Colonic mucosa (tissue), 4 donors: ENCODE measurements around the gene PHYH. TPM values are rescaled to one million over a fixed set of nuclear protein-coding genes. Genes with fewer than 3 reads are reported as not detected.

ENCODE experiments used
- DNase-seq: peaks from one replicate; pipeline ENCODE4 v3.0.0-alpha.2; 2020
- H3K27ac ChIP-seq: fragments of 200-600 bp; one replicate; pipeline ENCODE4 v1.8.0; 2021
- H3K27me3 ChIP-seq: fragments of 200-600 bp; one replicate; pipeline ENCODE4 v1.8.0; 2021
- H3K36me3 ChIP-seq: fragments of 200-600 bp; one replicate; pipeline ENCODE4 v1.8.0; 2021
- H3K4me1 ChIP-seq: fragments of 200-600 bp; one replicate; pipeline ENCODE4 v1.8.0; 2021; ENCODE audit warnings: mild to moderate bottlenecking
- H3K4me3 ChIP-seq: fragments of 200-600 bp; one replicate; pipeline ENCODE4 v1.8.0; 2021
- H3K9ac ChIP-seq, 2 donors: one replicate each; pipeline ENCODE4 v1.7.0; 2013; ENCODE audit warnings: control low read depth in 2 of 2, low read depth in 2 of 2, low read length in 2 of 2
- H3K9me3 ChIP-seq: fragments of 200-600 bp; one replicate; pipeline ENCODE4 v1.8.0; 2021
- intact Hi-C: fragments of 100-400 bp; cut with DNase I; formaldehyde crosslinking; loops from one replicate; pipeline ENCODE4 v1.14.1; 2022
- total RNA-seq, 2 donors: library from RNA; stranded (reverse); fragmentation: NEBNext Ultra II Directional in 1 of 2; extraction: Animal tissue kit (Norgen Biotek cat#: 25700) in 1 of 2; gene quantifications; one replicate each; pipeline ENCODE4 v1.2.1, GENCODE V29; 2021
- TF ChIP-seq, protein P1 (sequence below): fragments of 200-600 bp; IDR thresholded peaks from one replicate; pipeline ENCODE4 v1.8.0; 2022; ENCODE audit warnings: antibody characterized with exemption, mild to moderate bottlenecking
- donor health status: healthy.
- donor health status: DM: no; HTN: no; CAD: no.
- donor health status: DM: no; HTN: no; CAD: no.

Gene PHYH
- total RNA-seq, 2 donors from 2014 or later = 35.6 to 62.1 TPM

DNA sequence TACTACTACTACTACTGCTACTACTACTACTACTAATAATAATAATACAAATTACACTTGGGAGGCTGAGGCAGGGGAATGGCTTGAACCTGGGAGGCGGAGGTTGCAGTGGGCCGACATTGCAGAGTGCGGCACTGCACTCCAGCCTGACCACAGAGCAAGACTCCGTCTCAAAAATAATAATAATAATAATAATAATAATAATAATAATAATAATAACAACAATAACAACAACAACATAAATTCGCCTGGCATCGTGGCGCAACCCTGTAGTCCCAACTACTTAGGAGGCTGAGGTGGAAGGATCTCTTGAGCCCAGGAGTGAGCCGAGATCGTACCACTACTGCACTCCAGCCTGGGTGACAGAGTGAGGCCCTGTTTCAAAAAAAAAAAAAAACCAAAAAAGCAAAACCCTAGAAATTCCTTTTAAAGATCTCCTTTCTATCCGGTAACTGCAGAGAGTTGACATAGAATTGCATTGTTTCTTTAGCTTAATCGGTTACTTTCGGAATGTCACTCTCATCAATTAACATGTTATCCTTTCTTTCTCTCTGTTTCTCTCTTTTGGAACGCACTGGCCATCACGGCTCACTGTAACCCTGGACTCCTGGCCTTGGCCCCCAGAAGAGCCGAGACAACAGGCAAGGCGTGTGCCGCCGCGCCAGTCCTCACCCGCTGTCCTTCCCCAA is 972 bp downstream of the PHYH start:
- intact Hi-C loops = no loop called here
- Histone ChIP-seq H3K4me3 (peak overlapping the region; percentile 69), H3K9me3 (no peaks in the 10 kb centered on the region), H3K4me1 (no peaks in the 10 kb centered on the region), H3K36me3 (no peaks in the 10 kb centered on the region), H3K9ac (peak overlapping the region; percentile 61 to 98), H3K27ac (peak overlapping the region; percentile 92), H3K27me3 (no peaks in the 10 kb centered on the region)
- TF ChIP-seq, protein P1, sequence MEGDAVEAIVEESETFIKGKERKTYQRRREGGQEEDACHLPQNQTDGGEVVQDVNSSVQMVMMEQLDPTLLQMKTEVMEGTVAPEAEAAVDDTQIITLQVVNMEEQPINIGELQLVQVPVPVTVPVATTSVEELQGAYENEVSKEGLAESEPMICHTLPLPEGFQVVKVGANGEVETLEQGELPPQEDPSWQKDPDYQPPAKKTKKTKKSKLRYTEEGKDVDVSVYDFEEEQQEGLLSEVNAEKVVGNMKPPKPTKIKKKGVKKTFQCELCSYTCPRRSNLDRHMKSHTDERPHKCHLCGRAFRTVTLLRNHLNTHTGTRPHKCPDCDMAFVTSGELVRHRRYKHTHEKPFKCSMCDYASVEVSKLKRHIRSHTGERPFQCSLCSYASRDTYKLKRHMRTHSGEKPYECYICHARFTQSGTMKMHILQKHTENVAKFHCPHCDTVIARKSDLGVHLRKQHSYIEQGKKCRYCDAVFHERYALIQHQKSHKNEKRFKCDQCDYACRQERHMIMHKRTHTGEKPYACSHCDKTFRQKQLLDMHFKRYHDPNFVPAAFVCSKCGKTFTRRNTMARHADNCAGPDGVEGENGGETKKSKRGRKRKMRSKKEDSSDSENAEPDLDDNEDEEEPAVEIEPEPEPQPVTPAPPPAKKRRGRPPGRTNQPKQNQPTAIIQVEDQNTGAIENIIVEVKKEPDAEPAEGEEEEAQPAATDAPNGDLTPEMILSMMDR = no peak
- DNase-seq = no peak

DNA sequence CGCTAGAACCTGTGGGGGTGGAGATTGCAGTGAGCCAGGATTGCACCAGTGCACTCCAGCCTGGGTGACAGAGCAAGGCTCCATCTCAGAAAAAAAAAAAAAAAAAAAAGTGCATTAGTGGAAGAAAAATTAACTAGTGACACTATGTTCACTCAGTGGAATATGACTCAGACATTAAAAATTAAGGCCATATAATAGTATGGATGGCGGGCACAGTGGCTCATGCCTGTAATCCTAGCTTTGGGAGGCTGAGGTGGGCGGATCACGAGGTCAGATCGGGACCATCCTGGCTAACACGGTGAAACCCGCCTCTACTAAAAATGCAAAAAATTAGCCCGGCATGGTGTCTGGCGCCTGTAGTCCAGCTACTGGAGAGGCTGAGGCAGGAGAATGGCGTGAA is 3.4 kb downstream of the PHYH start:
- Histone ChIP-seq H3K9ac (no peak overlapping the region), H3K36me3 (no peaks in the 10 kb centered on the region), H3K9me3 (no peaks in the 10 kb centered on the region), H3K4me1 (no peaks in the 10 kb centered on the region), H3K4me3 (no peak overlapping the region), H3K27ac (no peak overlapping the region), H3K27me3 (no peaks in the 10 kb centered on the region)
- no peak for DNase-seq
- intact Hi-C loops = no loop called here
- TF ChIP-seq, protein P1 = no peak

DNA sequence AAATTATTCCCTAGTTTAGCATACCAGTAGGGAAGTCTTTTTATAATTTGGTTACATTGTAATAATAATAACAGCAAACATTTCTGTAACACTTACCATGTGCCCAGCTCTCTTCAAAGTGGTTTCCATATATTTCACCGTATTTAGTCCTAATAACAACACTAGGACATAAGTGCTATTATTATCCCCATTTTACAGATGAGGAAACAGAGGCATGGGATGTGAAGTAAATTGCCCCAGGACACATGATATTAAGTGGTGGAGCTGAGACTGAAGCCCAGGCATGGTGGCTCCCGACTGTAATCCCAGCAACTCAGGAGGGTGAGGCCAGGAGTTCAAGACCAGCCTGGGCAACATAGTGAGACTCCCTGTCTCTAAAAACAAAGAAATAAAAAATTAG is 5.1 kb downstream of the PHYH start:
- intact Hi-C loops = no loop called here
- Histone ChIP-seq H3K27ac (no peak overlapping the region), H3K4me1 (no peaks in the 10 kb centered on the region), H3K36me3 (no peaks in the 10 kb centered on the region), H3K4me3 (no peak overlapping the region), H3K9ac (no peak overlapping the region), H3K27me3 (no peaks in the 10 kb centered on the region), H3K9me3 (no peaks in the 10 kb centered on the region)
- no peak for DNase-seq
- TF ChIP-seq, protein P1 = no peak

DNA sequence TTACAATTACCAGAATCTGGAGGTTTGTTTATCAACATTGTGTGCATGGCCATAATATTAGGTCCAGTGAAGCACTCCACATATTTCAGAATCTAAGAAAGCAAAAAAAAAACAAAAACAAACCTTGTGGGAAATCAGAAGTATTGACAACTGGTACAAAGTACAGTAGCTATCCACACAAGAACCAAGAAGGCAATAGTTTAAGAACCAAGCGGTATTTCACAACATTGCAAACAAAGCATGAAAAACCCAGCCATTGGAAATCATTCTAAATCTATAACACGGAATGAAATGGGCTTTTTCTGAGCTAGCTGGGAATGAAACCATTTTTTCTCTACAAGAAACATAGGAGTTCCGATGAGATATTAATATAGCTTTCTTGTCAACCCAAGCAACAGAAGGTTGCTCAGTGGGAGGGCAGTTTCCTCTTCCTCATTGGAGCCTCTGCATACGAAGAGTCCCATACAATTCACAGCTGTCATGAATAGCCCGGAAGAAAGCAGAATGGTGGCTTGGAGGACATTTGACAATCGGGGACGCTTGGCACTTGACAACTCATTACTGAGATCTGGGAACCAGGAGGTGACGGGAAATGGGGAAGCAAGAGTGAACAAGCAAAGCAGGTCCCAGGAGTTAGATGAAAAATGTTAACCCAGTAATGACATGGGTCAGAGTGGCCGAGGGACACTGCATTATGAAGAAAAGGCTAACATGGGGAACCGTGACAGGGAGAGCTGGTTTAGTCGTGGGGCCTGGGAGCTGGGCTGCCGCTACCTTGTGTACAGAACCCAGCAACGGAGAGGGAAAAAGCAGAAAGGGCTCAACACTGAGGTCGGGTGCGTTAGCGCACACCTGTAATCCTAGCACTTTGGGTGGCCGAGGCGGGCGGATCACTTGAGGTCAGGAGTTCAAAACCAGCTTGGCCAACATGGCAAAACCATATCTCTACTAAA is 7.8 kb downstream of the PHYH start:
- no peaks in the 10 kb centered on the region for H3K36me3 ChIP-seq
- H3K4me1 ChIP-seq = no peaks in the 10 kb centered on the region
- H3K27ac ChIP-seq = no peak overlapping the region
- H3K9ac ChIP-seq = no peak overlapping the region
- intact Hi-C loops = no loop called here
- TF ChIP-seq, protein P1 = no peak
- H3K9me3 ChIP-seq = no peaks in the 10 kb centered on the region
- DNase-seq = no peak
- H3K27me3 ChIP-seq = no peaks in the 10 kb centered on the region
- no peak overlapping the region for H3K4me3 ChIP-seq

DNA sequence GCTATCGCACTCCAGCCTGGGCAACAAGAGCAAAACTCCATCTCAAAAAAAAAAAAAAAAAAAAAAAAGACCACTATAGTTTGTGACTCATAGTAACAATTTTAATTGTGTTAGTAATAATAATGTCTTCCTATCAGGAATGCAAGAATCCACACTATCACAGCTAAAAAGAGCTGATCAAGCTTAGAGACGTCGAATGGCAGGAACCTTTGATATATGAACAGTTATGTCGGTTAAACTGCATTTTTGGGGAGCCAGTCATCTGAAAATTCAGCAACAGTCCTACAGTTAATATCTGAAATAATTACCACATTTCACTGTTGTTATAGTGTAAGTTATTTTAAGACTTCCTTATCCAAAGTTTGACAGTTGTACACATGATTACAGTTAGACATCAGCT is 8.8 kb downstream of the PHYH start:
- H3K9me3 ChIP-seq = no peaks in the 10 kb centered on the region
- no peak overlapping the region for H3K9ac ChIP-seq
- TF ChIP-seq, protein P1 = no peak
- H3K4me3 ChIP-seq = no peak overlapping the region
- no peak for DNase-seq
- H3K4me1 ChIP-seq = no peaks in the 10 kb centered on the region
- no peak overlapping the region for H3K27ac ChIP-seq
- intact Hi-C loops = no loop called here
- H3K36me3 ChIP-seq = no peaks in the 10 kb centered on the region
- no peaks in the 10 kb centered on the region for H3K27me3 ChIP-seq
